Measurements from ENCODE around the gene NRG3.

DNA sequence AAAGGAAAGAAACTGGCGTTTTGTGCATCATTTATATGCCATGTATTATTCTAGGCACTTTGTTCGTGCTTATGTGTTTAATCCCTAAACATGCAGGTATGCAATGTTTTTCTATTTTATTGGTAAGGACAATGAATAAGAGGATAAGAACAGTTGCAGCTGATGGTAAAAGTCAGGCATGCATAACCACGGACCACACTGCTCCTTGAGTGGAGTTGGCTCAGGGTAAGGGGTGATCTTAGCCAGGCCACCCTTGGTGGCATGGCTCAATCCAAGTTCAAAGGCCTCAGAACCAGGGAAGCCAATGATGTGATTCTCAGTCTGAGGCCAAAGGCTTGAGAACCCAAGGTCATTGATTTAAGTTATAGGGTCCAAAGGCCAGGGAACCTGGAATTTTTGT, 1068.1 kb downstream of the NRG3 start:
- TF ChIP-seq, protein P1, sequence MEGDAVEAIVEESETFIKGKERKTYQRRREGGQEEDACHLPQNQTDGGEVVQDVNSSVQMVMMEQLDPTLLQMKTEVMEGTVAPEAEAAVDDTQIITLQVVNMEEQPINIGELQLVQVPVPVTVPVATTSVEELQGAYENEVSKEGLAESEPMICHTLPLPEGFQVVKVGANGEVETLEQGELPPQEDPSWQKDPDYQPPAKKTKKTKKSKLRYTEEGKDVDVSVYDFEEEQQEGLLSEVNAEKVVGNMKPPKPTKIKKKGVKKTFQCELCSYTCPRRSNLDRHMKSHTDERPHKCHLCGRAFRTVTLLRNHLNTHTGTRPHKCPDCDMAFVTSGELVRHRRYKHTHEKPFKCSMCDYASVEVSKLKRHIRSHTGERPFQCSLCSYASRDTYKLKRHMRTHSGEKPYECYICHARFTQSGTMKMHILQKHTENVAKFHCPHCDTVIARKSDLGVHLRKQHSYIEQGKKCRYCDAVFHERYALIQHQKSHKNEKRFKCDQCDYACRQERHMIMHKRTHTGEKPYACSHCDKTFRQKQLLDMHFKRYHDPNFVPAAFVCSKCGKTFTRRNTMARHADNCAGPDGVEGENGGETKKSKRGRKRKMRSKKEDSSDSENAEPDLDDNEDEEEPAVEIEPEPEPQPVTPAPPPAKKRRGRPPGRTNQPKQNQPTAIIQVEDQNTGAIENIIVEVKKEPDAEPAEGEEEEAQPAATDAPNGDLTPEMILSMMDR (IDR thresholded peaks at IDR 0.05): no peak
- TF ChIP-seq POLR2A (IDR thresholded peaks at IDR 0.05): no peak

Measured in testis (tissue), 2 donors.